ENCODE data around the gene CRABP1.

- no peak for TF ChIP-seq CTCF (IDR thresholded peaks at IDR 0.05)
- TF ChIP-seq EP300 (IDR thresholded peaks at IDR 0.05), result no peak
- TF ChIP-seq POLR2A (IDR thresholded peaks at IDR 0.05), result no peak
These were observed 16.0 kb upstream of the CRABP1 start for GRCh38 chr15:78324144-78324543.

Measured in ovary (tissue), 3 donors.